Stimulated activated CD4-positive, alpha-beta T cell treated with anti-CD3 and anti-CD28 coated beads, Interleukin-15, amount 100 ng/mL, for 1 hour (primary cell): ENCODE results near the gene JARID2.

Experiments
- DNase-seq, 2 donors: peaks; one replicate each; pipeline ENCODE4 v3.0.0-alpha.2; 2020; ENCODE audit warnings: low read depth in 1 of 2, low spot score in 1 of 2

Gene JARID2

DNA sequence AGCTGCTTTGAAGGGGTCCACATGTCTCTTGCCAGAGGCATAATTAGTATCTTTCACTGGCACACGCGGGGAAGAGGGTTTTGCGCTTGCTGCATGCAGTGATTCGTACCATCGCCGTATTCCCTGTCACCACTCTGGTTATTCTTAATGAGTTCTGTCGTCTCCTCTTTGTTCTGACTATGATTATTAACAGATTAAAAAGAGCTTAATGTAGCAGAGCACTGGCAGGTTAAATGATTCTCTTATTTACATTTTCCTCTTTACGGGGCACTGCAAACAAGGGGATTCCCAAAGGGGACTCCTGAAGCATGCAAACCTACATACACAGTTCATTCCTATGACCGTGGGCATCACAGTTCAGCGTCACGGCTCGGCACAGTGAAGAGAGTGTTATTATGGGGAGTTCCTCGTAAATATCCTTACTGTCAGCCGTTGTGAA is 212.2 kb downstream of the JARID2 start:
- no peak for DNase-seq

DNA sequence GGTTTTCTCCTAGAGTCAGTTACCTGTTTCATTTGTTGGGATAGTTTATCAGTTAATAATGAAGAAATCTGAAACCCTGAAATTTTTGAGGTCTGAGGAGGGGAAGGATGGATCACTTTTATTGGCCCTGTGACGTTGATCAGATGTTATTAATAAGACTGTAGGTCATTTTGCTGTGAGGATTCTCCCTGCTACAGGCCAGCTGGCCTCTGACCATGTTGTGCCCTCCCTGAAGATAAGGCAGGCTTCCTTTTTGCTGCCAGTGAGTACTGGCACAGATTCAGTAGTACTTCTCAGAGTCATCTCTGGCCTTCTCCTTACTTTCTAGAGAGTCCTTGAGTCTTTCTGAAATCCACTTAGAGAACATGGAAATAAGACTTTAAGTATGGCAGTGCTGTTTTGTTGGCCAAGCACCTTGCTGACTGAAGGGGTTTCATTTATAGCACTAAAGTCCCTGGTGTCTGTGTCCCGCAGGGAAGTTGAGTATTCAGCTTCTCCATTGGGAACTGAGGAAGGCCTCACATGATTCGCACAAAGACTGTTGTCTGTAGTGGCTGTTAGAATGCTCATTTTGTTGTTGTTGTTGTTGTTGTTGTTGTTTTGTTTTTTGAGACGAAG is 214.3 kb downstream of the JARID2 start:
- no peak for DNase-seq

DNA sequence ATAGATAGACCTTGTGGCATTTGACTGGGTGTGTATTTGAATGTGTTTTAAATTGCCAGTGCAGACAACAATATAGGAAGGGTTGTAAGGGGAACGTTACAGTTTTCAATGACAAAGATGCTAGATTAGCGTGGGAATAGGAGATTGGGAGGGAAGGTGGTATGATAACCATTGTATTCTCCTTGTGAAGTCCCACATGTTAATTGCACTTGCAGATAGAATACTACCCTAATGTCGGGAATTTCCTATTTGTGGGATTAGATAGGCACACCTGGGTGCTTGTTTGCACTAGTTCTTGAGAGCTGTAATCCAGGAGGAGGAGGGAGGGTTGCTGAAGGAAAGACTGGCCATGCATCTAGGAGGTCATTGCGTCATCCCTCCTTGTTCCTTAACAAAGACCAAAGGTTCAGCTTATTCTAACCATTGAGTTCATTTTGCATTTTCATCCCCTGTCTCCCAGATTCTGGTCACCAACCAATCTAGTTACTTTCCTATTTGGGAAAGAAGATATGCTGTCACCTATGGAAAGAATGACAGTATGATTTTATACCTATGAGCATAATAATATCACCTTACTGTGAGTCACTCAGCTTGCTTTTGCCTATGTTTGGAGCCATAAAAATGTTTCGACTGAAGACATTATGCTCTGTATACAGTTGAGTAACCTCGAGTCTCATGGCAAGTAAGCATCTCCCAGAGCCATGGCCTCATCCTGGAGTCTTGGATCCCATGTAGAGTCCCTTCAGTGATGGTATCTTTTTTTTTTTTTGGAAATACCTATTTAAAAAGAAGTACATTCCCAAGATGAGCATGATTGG is 215.5 kb downstream of the JARID2 start:
- DNase-seq = no peak

DNA sequence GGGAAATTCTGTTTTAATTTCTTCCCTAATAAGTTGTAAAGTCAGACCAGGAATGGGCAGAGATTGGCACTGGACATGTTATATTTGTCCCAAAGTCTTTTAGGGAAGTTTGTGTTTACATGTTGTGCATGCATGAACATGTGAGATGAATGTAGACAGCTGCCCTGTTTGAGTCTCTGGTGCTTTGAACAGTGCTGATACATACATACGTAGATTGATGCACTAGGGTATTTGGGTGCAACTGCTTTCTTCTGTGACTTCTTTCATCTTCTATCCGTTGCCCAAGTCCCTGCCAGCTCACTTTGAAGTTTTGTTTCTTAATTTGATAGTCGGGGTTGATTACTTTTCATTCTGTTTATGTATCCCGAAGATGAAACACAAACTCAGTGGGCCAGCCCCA is 216.4 kb downstream of the JARID2 start:
- no peak for DNase-seq

DNA sequence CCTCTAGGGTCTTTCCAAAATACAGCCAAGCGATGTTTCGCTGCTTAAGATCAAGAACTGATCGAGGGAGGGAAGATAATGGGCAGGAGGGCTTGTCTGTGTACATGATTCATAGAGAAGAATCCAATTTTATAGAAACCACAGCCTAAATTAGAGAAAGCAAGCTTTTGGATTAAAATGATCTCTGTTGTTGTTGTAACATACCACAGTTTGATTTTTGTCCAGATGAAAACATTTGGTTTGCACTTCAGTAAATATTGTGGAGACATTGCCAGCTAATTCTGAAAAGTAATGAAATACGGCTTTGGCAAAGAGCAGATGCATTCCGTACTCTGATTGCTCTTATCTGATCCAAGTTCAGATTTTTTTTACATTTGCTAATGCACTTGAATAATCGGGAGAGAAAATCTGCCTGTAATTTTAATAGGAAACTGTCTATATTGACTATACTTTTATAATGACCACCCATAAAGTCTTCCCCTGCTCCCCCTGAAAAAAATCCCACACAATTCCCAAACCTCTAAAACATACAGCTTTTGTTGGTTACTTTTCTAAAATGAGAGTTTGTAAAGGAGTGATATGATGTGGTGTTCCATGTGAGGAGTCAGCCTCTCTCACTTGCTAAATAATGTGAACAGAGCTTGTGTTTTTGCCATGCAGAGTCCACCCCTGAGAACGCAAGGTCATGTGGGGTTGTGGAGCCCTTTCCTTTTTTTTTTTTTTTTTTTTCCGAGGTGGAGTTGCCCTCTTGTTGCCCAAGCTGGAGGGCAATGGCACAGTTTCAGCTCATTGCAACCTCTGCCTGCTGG is 217.1 kb downstream of the JARID2 start:
- DNase-seq = no peak

DNA sequence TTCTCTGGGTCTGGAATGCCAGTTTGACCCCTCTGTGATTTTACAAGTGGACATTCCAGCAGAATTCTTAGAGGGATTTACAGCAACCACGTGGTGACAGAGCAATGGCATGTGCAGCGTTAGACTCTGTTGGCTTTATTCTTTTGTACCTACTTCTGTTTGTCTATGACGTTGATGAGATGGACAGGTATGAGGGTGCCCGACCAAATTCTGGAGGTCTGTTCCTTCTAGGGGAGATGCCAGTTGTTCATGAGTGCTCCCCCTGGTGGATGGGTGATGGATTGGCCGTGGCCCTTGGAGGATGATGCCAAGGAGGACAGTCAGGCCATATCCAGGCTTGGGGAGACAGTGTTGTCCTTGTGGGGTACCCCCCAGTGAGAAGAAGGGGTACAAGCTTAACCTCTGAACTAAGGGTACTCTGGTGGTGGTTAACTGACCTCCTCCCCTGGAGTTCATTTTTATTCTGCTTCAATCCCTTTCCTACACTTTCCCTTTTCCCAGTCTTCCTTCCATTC is 218.4 kb downstream of the JARID2 start:
- peak; percentile 20 to 24 for DNase-seq

GRCh38 chr6:15465212-15465611 is 219.3 kb downstream of the JARID2 start:
- no peak for DNase-seq

DNA sequence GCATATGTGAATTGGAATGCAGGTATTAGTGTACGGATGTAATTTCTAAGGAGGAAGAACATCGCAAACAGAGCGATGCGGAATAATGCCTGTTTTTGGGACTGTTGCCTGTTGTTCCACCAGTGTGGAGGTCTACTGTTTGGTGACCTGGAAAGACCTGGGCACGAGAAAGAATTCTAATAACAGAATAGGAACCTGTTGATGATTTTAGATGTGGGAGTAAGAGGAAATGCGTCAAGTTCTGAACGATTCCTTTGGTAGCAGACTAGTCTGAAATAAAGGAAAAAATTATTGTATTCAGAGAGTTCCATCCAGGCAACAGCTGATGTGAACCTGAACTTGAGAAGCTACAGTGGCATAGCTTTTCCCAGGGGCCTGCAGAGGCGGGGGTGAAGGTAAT is 224.9 kb downstream of the JARID2 start:
- DNase-seq = no peak

GRCh38 chr6:15472621-15473020 is 226.8 kb downstream of the JARID2 start:
- no peak for DNase-seq

DNA sequence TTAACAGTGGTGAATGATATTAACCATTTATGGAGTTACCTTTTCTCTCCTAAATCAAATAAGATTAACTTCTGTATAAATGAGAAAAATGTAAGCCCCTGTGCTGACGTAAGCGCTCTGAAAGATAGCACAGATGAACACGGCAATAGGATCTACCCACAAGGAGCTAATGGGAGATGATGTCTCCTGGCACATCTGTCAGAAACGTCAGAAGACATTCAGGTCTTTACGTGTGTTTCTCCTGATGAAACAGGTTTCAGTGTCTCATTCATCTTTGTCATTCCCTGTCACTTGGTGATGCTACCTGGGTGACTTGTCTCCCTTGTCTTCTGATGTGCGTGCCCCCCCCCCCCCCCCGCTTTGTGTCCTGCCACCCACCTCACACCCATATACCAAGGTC is 227.3 kb downstream of the JARID2 start:
- no peak for DNase-seq

GRCh38 chr6:15473741-15474161 is 227.9 kb downstream of the JARID2 start:
- no peak for DNase-seq

- DNase-seq = no peak
Observed at GRCh38 chr6:15474196-15474595, 228.3 kb downstream of the JARID2 start.

- no peak for DNase-seq
Observed at GRCh38 chr6:15475261-15475660, 229.4 kb downstream of the JARID2 start.

GRCh38 chr6:15475872-15476271 is 230.0 kb downstream of the JARID2 start:
- no peak for DNase-seq

DNA sequence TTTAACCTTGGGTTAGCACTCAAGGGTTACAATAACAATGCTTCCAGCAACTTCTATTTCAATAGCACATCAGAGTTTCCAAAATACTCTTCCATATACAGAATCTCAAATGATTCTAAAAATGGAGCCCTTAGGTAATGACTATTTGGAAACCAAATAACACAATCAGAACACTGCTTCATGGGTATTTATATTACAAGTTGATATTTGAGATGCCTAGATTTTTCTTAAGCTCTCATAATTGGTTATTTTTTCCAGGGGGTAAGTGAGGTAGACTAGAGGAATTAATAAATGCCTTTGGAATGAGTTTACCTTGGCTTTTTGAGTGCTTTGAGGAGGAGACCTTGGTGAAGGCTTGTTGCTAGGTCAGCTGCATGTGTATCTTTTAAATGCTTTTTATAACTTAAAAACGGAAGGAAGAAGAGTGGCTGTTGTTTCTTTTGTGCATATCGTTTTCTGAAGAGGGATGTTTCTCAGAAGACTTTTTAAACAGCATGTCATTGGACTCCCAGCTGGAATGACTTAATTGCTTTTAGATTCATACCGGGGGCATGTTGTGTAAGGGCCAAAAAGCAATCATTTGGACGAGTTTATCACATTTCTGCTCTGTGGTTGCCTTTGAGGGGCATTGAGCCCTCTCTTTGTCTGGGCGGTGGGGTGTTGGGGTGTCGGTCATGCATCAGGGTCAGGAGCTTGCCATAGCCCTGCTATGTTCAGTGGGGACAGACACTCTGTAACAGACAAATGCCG is 230.9 kb downstream of the JARID2 start:
- no peak for DNase-seq

- DNase-seq = no peak
Observed at GRCh38 chr6:15477746-15478145, 231.9 kb downstream of the JARID2 start.

GRCh38 chr6:15479761-15480160 is 233.9 kb downstream of the JARID2 start:
- no peak for DNase-seq

GRCh38 chr6:15480525-15480924 is 234.7 kb downstream of the JARID2 start:
- DNase-seq = no peak

DNA sequence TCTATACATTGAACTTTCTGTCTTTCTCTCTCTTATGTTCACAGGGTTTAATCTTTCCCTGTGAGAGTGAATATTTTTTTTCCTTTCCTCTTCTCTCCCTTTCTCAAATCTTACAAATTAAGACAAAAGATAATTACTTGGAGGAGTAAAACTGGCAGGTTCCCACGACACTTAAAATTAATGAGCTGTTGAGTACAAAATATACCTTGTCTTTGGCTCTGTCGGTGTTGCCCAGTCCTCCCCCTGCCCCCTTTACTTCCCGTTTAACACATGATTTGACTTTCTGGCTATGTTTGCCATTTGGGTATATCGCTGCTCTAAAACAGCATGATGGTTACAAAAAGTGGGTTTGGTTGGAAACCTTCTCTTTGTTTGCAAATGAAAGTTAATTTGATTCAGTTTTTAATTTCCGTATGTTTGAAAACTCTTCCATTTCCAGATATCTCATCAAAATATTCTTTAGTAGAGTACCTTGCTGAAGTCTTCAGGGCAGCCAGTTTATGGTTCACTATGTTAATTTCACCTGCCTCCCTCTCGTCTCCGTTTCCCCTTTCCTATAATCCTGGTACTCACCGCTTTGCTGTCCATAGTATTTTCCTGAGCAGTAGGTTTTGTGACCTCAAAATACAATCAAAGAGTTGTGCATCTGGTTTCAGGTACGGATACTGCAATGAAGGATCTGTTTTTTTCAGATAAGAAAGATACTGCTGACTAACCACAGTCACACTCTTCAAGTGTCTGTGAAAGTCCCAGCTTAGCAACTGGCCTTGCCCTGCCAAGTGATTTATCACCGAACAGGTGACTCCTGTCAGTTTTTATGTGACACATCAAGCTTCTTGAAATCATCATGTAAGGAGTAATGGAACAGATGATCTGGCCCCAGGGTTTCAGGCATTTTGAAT is 235.8 kb downstream of the JARID2 start:
- no peak for DNase-seq

- DNase-seq = no peak
Observed at GRCh38 chr6:15483060-15483459, 237.2 kb downstream of the JARID2 start.
